SKM-1 (cell line): ENCODE results near the gene SYNGR3.

Experiments used
- DNase-seq: peaks from one replicate; lab custom pipeline; 2025; ENCODE audit not compliant: unreplicated experiment; lab: John Stamatoyannopoulos, UW

The SYNGR3 gene

GRCh38 chr16:1976951-1977874 lies 12.6 kb upstream of the SYNGR3 start:
- no peak for DNase-seq

- no peak for DNase-seq
These were observed 11.9 kb upstream of the SYNGR3 start for GRCh38 chr16:1977875-1978268.

- no peak for DNase-seq
These were observed 11.2 kb upstream of the SYNGR3 start for GRCh38 chr16:1978476-1979120.

- DNase-seq: no peak
These were observed 10.3 kb upstream of the SYNGR3 start for GRCh38 chr16:1979271-1980029.

GRCh38 chr16:1980030-1980769 lies 9.6 kb upstream of the SYNGR3 start:
- no peak for DNase-seq

GRCh38 chr16:1980770-1981087 lies 9.0 kb upstream of the SYNGR3 start:
- DNase-seq: no peak

- no peak for DNase-seq
These were observed 8.4 kb upstream of the SYNGR3 start, which contains the start of gene NOXO1 for GRCh38 chr16:1981398-1981836. Gene NOXO1, minus strand, starts transcription at chr16:1981469. Its CDS starts 290 bp downstream, at chr16:1981179.

GRCh38 chr16:1982013-1982433 lies 7.7 kb upstream of the SYNGR3 start:
- no peak for DNase-seq

- DNase-seq: no peak
These were observed 6.7 kb upstream of the SYNGR3 start for GRCh38 chr16:1982991-1983543.

- peak; percentile 83 for DNase-seq
These were observed 6.0 kb upstream of the SYNGR3 start, which contains the start of gene GFER for GRCh38 chr16:1983544-1984346. Gene GFER, plus strand, starts transcription at chr16:1984193. Its CDS starts 26 bp downstream, at chr16:1984219.

GRCh38 chr16:1984347-1985225 lies 5.2 kb upstream of the SYNGR3 start:
- DNase-seq: no peak

GRCh38 chr16:1985466-1986150 lies 4.2 kb upstream of the SYNGR3 start:
- no peak for DNase-seq

GRCh38 chr16:1987198-1987597 lies 2.6 kb upstream of the SYNGR3 start:
- DNase-seq: no peak

GRCh38 chr16:1990101-1990350 lies 256 bp downstream of the SYNGR3 start:
- DNase-seq: no peak

- no peak for DNase-seq
These were observed 773 bp downstream of the SYNGR3 start for GRCh38 chr16:1990351-1991134.

- no peak for DNase-seq
These were observed 1.4 kb downstream of the SYNGR3 start for GRCh38 chr16:1991135-1991551.

- DNase-seq: no peak
These were observed 1.8 kb downstream of the SYNGR3 start for GRCh38 chr16:1991588-1991947.
